Activated T-helper 1 cell treated with anti-CD3 and anti-CD28 coated beads, Interleukin-12 subunit alpha, Interleukin-12 subunit beta, Interleukin-2, Interleukin-4 antibody, amounts not matched to agents 30 ng/mL and 10 ng/mL and 1 ng/mL, durations not matched to agents 14 hours and 24 hours and 36 hours (primary cell): ENCODE data around the gene TOM1L2. TPM values are rescaled to one million over a fixed set of nuclear protein-coding genes. Genes with fewer than 3 reads are reported as not detected.
A peak's percentile ranks its signal among the peaks of the same experiment; 100 is the strongest.

Experiments
- DNase-seq: peaks from one replicate; pipeline ENCODE4 v3.0.0; 2021; ENCODE audit warnings: low spot score
- H3K27ac Mint-ChIP-seq: one replicate; pipeline ENCODE4 v1.8.0; 2021; ENCODE audit warnings: mild to moderate bottlenecking, mixed read lengths
- H3K27me3 Mint-ChIP-seq: one replicate; pipeline ENCODE4 v1.8.0; 2022; ENCODE audit warnings: mild to moderate bottlenecking, moderate library complexity, mixed read lengths; ENCODE audit not compliant: insufficient read depth
- H3K36me3 Mint-ChIP-seq: one replicate; pipeline ENCODE4 v1.8.0; 2021; ENCODE audit warnings: low read depth, mixed read lengths
- H3K4me1 Mint-ChIP-seq: one replicate; pipeline ENCODE4 v1.8.0; 2021; ENCODE audit warnings: low read depth, mixed read lengths
- H3K4me3 Mint-ChIP-seq: one replicate; pipeline ENCODE4 v1.8.0; 2021; ENCODE audit warnings: mild to moderate bottlenecking, moderate library complexity, mixed read lengths
- H3K9me3 Mint-ChIP-seq: one replicate; pipeline ENCODE4 v1.8.0; 2021; ENCODE audit warnings: mixed read lengths
- intact Hi-C: fragments of 100-400 bp; cut with micrococcal nuclease; formaldehyde crosslinking; loops from one replicate; pipeline ENCODE4 v1.15.1; 2024
- total RNA-seq: library from RNA; stranded (reverse); gene quantifications from 2 replicates; pipeline ENCODE4 v1.2.3, GENCODE V29; 2022

Gene TOM1L2
- total RNA-seq = 9.3 and 10.2 TPM in 2 replicates

GRCh38 chr17:17972126-17972951 is at the start of gene TOM1L2, which contains the start of gene DRC3:
Gene TOM1L2, minus strand, starts transcription at chr17:17972400. Its CDS starts 87 bp downstream, at chr17:17972313.
Gene DRC3, plus strand, starts transcription at chr17:17972862. Its CDS starts 4,737 bp downstream, at chr17:17977599.
- H3K4me3 Mint-ChIP-seq = peak within 1 kb of the TSS; percentile 94
- H3K36me3 Mint-ChIP-seq = no peaks in the 10 kb centered on the region
- peaks cover 2% of the 10 kb centered on the region for H3K27me3 Mint-ChIP-seq
- peak within 1 kb of the TSS; percentile 89 for H3K27ac Mint-ChIP-seq
- peaks cover 35% of the 10 kb centered on the region for H3K4me1 Mint-ChIP-seq
- intact Hi-C loops = loop anchor here (1.0 to 10.0 kb wide), 15 partner anchors 12 to 1406 kb away; partner anchors contain the start of genes ALKBH5, ATPAF2, DRG2 and FLCN
- DNase-seq = peak; percentile 100
- H3K9me3 Mint-ChIP-seq = no peaks in the 10 kb centered on the region

- Mint-ChIP-seq H3K27me3 (no peaks in the 10 kb centered on the region), H3K4me1 (peaks cover 15% of the 10 kb centered on the region), H3K9me3 (no peaks in the 10 kb centered on the region), H3K4me3 (no peak overlapping the region), H3K27ac (no peak overlapping the region), H3K36me3 (peaks cover 16% of the 10 kb centered on the region)
- intact Hi-C loops = no loop called here
- DNase-seq = no peak
Measured at GRCh38 chr17:18021372-18021771, 49.2 kb upstream of the TOM1L2 start.

GRCh38 chr17:18020971-18021370 is 48.8 kb upstream of the TOM1L2 start:
- peaks cover 12% of the 10 kb centered on the region for H3K4me1 Mint-ChIP-seq
- no peaks in the 10 kb centered on the region for H3K9me3 Mint-ChIP-seq
- intact Hi-C loops = no loop called here
- H3K27ac Mint-ChIP-seq = no peak overlapping the region
- no peak for DNase-seq
- no peak overlapping the region for H3K4me3 Mint-ChIP-seq
- no peaks in the 10 kb centered on the region for H3K27me3 Mint-ChIP-seq
- peaks cover 16% of the 10 kb centered on the region for H3K36me3 Mint-ChIP-seq

GRCh38 chr17:18019838-18020154 is 47.6 kb upstream of the TOM1L2 start:
- Mint-ChIP-seq H3K4me1 (no peaks in the 10 kb centered on the region), H3K9me3 (no peaks in the 10 kb centered on the region), H3K27ac (no peak overlapping the region), H3K27me3 (no peaks in the 10 kb centered on the region), H3K36me3 (peaks cover 12% of the 10 kb centered on the region), H3K4me3 (no peak overlapping the region)
- no peak for DNase-seq
- intact Hi-C loops = no loop called here

GRCh38 chr17:18018411-18018921 is 46.3 kb upstream of the TOM1L2 start:
- Mint-ChIP-seq H3K27me3 (no peaks in the 10 kb centered on the region), H3K36me3 (peaks cover 8% of the 10 kb centered on the region), H3K27ac (no peak overlapping the region), H3K4me3 (no peak overlapping the region), H3K9me3 (no peaks in the 10 kb centered on the region), H3K4me1 (no peaks in the 10 kb centered on the region)
- no peak for DNase-seq
- intact Hi-C loops = no loop called here

GRCh38 chr17:18017958-18018357 is 45.8 kb upstream of the TOM1L2 start:
- H3K36me3 Mint-ChIP-seq = peaks cover 10% of the 10 kb centered on the region
- H3K4me1 Mint-ChIP-seq = no peaks in the 10 kb centered on the region
- H3K4me3 Mint-ChIP-seq = no peak overlapping the region
- H3K27me3 Mint-ChIP-seq = no peaks in the 10 kb centered on the region
- H3K27ac Mint-ChIP-seq = peak overlapping the region; percentile 27
- DNase-seq = no peak
- intact Hi-C loops = no loop called here
- H3K9me3 Mint-ChIP-seq = no peaks in the 10 kb centered on the region

- no peak for DNase-seq
- Mint-ChIP-seq H3K36me3 (peaks cover 13% of the 10 kb centered on the region), H3K27ac (no peak overlapping the region), H3K4me3 (no peak overlapping the region), H3K4me1 (no peaks in the 10 kb centered on the region), H3K9me3 (no peaks in the 10 kb centered on the region), H3K27me3 (no peaks in the 10 kb centered on the region)
- intact Hi-C loops = no loop called here
Measured at GRCh38 chr17:18016426-18016825, 44.2 kb upstream of the TOM1L2 start.

- H3K27ac Mint-ChIP-seq = no peak overlapping the region
- intact Hi-C loops = no loop called here
Measured at GRCh38 chr17:18015593-18015992, 43.4 kb upstream of the TOM1L2 start.

GRCh38 chr17:18014006-18014405 is 41.8 kb upstream of the TOM1L2 start:
- no peaks in the 10 kb centered on the region for H3K9me3 Mint-ChIP-seq
- H3K4me1 Mint-ChIP-seq = no peaks in the 10 kb centered on the region
- no peak overlapping the region for H3K27ac Mint-ChIP-seq
- no peaks in the 10 kb centered on the region for H3K27me3 Mint-ChIP-seq
- no peak for DNase-seq
- H3K36me3 Mint-ChIP-seq = peaks cover 13% of the 10 kb centered on the region
- H3K4me3 Mint-ChIP-seq = no peak overlapping the region
- intact Hi-C loops = no loop called here

More at GRCh38 chr17:18015593-18015992, 43.4 kb upstream of the TOM1L2 start:
- no peak overlapping the region for H3K4me3 Mint-ChIP-seq
- peaks cover 13% of the 10 kb centered on the region for H3K36me3 Mint-ChIP-seq
- H3K4me1 Mint-ChIP-seq = no peaks in the 10 kb centered on the region
- DNase-seq = no peak
- H3K27me3 Mint-ChIP-seq = no peaks in the 10 kb centered on the region
- no peaks in the 10 kb centered on the region for H3K9me3 Mint-ChIP-seq

GRCh38 chr17:18011286-18011685 is 39.1 kb upstream of the TOM1L2 start:
- Mint-ChIP-seq H3K4me3 (no peak overlapping the region), H3K27ac (no peak overlapping the region), H3K4me1 (no peaks in the 10 kb centered on the region), H3K27me3 (no peaks in the 10 kb centered on the region), H3K36me3 (peaks cover 15% of the 10 kb centered on the region), H3K9me3 (no peaks in the 10 kb centered on the region)
- intact Hi-C loops = no loop called here
- no peak for DNase-seq

GRCh38 chr17:18009609-18010420 is 37.6 kb upstream of the TOM1L2 start:
- DNase-seq = no peak

GRCh38 chr17:18008496-18009268 is 36.5 kb upstream of the TOM1L2 start:
- H3K27me3 Mint-ChIP-seq = no peaks in the 10 kb centered on the region
- H3K4me3 Mint-ChIP-seq = no peak overlapping the region
- no peaks in the 10 kb centered on the region for H3K4me1 Mint-ChIP-seq
- H3K27ac Mint-ChIP-seq = no peak overlapping the region
- DNase-seq = no peak
- peaks cover 11% of the 10 kb centered on the region for H3K36me3 Mint-ChIP-seq
- intact Hi-C loops = no loop called here
- no peaks in the 10 kb centered on the region for H3K9me3 Mint-ChIP-seq

More at GRCh38 chr17:18009609-18010420, 37.6 kb upstream of the TOM1L2 start:
- no peaks in the 10 kb centered on the region for H3K4me1 Mint-ChIP-seq
- H3K4me3 Mint-ChIP-seq = no peak overlapping the region
- H3K36me3 Mint-ChIP-seq = peaks cover 11% of the 10 kb centered on the region
- no peak overlapping the region for H3K27ac Mint-ChIP-seq
- intact Hi-C loops = no loop called here
- H3K27me3 Mint-ChIP-seq = no peaks in the 10 kb centered on the region
- no peaks in the 10 kb centered on the region for H3K9me3 Mint-ChIP-seq
